NCI-H446 treated with DMSO at 0.1 percent for 48 hours (cell line): ENCODE results near the gene ACP7.
"Not testable (repeated sequence)": the region's sequence is repeated elsewhere in the genome, so short reads cannot be mapped to it uniquely, and the experiment has no call there.

Experiments
- DNase-seq: peaks from one replicate; lab custom pipeline; 2025; lab: John Stamatoyannopoulos, UW

Gene ACP7, protein sequence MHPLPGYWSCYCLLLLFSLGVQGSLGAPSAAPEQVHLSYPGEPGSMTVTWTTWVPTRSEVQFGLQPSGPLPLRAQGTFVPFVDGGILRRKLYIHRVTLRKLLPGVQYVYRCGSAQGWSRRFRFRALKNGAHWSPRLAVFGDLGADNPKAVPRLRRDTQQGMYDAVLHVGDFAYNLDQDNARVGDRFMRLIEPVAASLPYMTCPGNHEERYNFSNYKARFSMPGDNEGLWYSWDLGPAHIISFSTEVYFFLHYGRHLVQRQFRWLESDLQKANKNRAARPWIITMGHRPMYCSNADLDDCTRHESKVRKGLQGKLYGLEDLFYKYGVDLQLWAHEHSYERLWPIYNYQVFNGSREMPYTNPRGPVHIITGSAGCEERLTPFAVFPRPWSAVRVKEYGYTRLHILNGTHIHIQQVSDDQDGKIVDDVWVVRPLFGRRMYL

GRCh38 chr19:39083983-39084731 lies at the start of gene ACP7:
Gene ACP7, plus strand, starts transcription at chr19:39084368. Its CDS starts 902 bp downstream, at chr19:39085270.
- no peak for DNase-seq

DNA sequence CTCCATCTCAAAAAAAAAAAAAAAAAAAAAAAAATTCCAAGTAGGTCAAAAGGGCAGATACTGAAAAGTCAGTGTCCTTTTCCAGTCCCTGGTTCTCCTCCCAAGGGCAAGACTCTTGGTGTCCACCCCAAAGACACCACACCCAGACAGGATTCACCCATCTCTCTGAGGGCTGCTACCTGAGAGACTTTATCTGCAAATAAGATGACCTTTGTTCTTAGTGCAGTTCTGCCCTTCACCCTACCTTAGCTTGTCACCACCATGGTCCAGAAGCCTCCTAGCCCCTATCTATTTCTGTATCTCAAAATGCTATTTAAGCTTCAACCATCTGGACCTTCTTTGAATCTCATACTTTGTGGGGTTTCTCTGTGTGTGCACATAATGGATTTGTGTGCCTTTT lies 47.6 kb upstream of the ACP7 start:
- no peak for DNase-seq

DNA sequence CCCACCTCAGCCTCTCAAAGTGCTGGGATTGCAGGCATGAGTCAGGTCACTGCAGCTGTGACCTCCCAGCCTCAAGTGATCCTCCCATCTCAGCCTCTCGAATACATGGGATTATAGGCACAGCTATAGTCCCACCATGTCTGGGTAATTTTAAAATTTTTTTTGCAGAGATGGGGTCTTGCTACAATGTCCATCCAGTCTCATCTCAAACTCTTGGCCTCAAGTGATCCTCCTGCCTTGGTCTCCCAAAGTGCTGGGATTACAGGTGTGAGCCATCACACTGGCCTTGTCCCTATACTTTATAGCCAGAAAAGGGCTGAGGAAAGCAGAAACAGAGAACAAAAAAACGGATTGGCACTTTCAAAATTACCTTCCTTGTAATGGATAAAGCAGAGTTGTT lies 47.0 kb upstream of the ACP7 start:
- DNase-seq = no peak

DNA sequence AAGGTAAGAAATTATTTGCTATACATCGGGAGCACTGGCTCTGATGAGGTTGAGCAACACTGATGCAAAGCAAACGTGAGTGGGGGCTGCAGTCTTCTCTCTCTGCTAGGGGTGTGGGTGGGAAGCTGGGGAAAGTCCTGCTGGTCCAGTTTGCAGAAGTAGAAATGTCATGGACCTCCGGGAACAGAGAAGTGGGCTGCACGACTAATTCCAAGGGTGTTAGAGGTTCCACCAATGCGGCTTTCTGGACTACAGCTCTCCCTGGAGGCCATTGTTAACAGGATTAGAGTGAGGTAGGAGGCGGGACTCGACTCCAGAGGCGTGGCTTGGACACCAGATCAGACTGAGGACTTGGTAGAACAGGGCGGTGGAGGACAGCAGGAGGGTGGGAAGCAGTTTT lies 46.1 kb upstream of the ACP7 start:
- DNase-seq = no peak

GRCh38 chr19:39045506-39045905 lies 38.7 kb upstream of the ACP7 start:
- no peak for DNase-seq

- no peak for DNase-seq
Measured at GRCh38 chr19:39046037-39046821, 37.9 kb upstream of the ACP7 start.

- no peak for DNase-seq
Measured at GRCh38 chr19:39047073-39047472, 37.1 kb upstream of the ACP7 start.

DNA sequence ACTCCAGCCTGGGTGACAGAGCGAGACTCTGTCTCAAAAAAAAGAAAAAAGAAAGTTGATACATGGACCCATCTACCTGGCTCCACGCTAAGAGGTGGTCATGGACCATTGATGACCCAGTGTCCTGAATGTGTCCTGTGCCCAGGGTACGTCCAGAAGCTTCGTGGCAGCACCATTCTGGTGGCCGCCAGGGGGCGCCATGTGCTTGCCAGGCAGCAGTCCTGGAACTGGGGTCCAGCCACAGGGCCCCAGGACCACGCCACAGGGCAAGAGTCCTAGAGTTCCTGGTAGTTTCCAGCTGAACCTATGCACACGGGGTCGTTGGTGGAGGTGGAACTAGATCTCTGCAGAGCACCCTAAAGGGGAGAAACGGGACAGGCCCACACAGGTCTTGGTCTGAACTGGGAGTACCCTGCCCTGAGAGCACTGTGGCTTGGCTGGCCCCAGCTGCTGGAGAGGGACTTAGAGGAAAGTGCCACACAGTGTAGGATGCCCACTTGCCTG lies 31.9 kb upstream of the ACP7 start:
- no peak for DNase-seq

- DNase-seq = no peak
Measured at GRCh38 chr19:39052846-39053245, 31.3 kb upstream of the ACP7 start.

GRCh38 chr19:39053276-39054090 lies 30.7 kb upstream of the ACP7 start:
- no peak for DNase-seq

- DNase-seq = no peak
Measured at GRCh38 chr19:39054091-39054470, 30.1 kb upstream of the ACP7 start.

DNA sequence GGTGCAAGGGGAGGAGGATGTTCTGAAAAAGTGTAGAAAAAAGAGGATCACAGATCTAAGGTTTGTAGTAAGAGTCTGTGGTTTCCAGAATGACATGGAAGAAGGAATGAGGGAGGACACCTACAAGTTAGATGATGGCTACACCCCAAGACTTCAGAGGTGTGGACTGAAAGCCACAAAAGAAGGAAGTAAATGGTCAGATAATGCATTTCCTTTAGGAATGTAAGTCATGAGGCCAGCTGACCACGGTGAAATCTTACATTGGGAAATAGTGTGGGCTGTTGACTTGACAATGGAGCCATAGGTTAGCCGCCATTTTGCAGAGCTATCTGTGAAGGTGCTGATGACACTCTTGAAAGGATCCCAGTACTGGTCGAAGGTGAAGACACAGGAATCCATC lies 26.6 kb upstream of the ACP7 start:
- no peak for DNase-seq

- no peak for DNase-seq
Measured at GRCh38 chr19:39059302-39059701, 24.9 kb upstream of the ACP7 start.

- DNase-seq = no peak
Measured at GRCh38 chr19:39060171-39060570, 24.0 kb upstream of the ACP7 start.

DNA sequence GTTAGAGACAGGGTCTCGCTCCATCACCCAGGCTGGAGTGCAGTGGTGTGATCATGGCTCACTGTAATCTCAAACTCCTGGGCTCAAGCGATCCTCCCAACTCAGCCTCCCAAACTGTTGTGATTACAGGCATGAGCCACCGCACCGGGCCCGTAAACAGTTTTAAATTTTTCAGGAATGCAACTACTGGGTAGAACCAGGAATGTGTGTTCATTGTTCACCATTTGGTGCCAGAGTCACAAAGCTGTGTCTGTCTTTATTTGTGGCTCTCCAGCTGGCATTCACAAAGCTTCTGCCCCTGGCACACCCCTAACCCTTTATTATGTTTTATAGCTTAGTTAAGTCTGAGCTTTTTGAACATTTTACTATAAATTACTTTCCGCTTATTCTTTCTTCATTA lies 19.8 kb upstream of the ACP7 start:
- DNase-seq = no peak

- no peak for DNase-seq
Measured at GRCh38 chr19:39065928-39066327, 18.2 kb upstream of the ACP7 start.

DNA sequence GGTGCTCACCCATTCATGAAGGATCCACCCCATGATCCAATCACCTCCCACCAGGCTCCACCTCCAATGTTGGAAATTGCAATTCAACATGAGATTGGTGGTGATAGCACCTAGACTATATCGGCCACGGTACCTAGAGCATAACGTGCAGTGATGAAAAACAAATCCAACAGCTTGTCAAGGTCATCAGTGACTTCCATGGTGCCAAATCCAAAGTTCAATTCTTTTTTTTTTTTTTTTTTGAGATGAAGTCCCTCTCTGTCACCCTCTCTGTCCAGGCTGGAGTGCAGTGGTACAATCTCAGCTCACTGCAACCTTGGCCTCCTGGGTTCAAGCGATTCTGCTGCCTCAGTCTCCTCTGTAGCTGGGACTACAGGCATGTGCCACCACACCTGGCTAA lies 17.1 kb upstream of the ACP7 start:
- no peak for DNase-seq

GRCh38 chr19:39068259-39068658 lies 15.9 kb upstream of the ACP7 start:
- DNase-seq = not testable (repeated sequence)

DNA sequence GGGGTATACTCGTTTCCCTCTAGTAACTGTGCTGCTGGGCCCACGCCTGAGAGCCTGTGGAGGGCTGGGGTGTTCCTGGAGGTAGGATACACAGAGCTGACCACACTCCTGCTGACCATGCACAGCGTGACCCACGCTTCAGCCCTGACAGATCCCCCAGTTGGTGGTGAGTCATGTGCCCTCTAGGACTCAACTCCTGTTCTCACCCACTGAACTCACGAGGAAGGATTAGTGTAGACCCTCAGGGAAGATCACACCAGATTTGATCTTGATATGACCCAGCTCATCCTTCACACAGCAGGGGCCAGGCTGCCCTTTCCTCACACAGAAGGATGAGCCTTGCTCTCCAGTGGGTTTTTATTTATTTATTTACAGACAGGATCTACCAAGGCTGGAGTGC lies 13.3 kb upstream of the ACP7 start:
- DNase-seq = no peak

DNA sequence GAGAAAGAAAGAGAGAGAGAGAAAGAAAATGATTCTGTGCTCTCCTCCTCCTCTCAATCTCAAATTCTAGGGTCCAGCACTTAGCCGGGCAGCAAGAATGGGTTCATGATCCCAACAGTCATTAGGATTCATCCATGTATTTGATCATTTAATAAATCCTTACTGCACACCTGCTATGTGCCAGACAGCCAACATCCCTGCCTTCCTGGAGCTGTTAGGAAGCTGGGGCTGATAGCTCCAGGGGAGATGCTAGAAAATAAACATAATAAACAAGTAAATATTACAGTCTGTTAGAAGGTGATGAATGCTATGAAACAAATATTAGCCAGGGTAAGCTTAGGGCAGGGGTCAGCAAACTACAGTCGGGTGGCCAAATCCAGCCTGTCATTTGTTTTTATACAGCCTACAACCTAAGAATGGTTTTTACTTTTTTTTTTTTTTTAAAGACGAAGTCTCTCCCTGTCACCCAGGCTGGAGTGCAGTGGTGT lies 9.9 kb upstream of the ACP7 start:
- DNase-seq = no peak

DNA sequence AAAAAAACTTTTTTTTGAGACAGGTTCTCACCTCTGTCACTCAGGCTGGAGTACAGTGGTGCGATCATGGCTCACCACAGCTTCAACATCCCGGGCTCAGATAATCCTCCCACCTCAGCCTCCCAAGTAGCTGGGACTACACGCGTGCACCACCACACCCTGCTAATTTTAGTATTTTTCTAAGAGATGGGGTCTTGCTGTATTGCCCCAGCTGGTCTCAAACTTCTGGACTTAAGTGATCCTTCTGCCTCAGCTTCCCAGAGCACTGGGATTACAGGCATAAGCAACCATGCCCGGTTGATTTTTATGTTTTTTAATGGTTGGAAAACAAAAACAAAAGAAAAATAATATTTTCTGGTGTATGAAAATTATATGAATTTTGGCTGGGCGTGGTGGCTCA lies 9.2 kb upstream of the ACP7 start:
- no peak for DNase-seq
